HG02943 (cell line): ENCODE measurements around the gene MSH5.

Source experiments
- ATAC-seq: cut with Tn5 transposase; IDR thresholded peaks from one replicate; pipeline ENCODE4 v1.9.1; 2021; ENCODE audit warnings: mild to moderate bottlenecking, low read depth, moderate library complexity; ENCODE audit not compliant: unreplicated experiment

The MSH5 gene

GRCh38 chr6:31711233-31711632 lies 28.6 kb upstream of the MSH5 start:
- no peak for ATAC-seq

- no peak for ATAC-seq
Measured at GRCh38 chr6:31712296-31712695, 27.5 kb upstream of the MSH5 start.

- ATAC-seq, result no peak
Measured at GRCh38 chr6:31713465-31713864, 26.3 kb upstream of the MSH5 start.

GRCh38 chr6:31713991-31714684 lies 25.7 kb upstream of the MSH5 start:
- ATAC-seq, result no peak

GRCh38 chr6:31715022-31715958 lies 24.5 kb upstream of the MSH5 start, which contains the start of gene LY6G6D:
Gene LY6G6D (plus strand): TSS chr6:31715348. CDS start chr6:31715356, 8 bp downstream.
- ATAC-seq, result no peak

GRCh38 chr6:31717499-31718222 lies 22.1 kb upstream of the MSH5 start:
- no peak for ATAC-seq

GRCh38 chr6:31718265-31718664 lies 21.5 kb upstream of the MSH5 start:
- no peak for ATAC-seq

GRCh38 chr6:31719001-31719400 lies 20.8 kb upstream of the MSH5 start:
- no peak for ATAC-seq

GRCh38 chr6:31720196-31720770 lies 19.5 kb upstream of the MSH5 start:
- no peak for ATAC-seq

- no peak for ATAC-seq
Measured at GRCh38 chr6:31721351-31722020, 18.3 kb upstream of the MSH5 start, which contains the start of gene LY6G6C. Gene LY6G6C (minus strand): TSS chr6:31721746. CDS start chr6:31721679, 67 bp downstream.

GRCh38 chr6:31722173-31722572 lies 17.6 kb upstream of the MSH5 start:
- ATAC-seq, result no peak

- ATAC-seq, result no peak
Measured at GRCh38 chr6:31723245-31723979, 16.4 kb upstream of the MSH5 start, which contains the start of gene MPIG6B. Gene MPIG6B (plus strand): TSS chr6:31723373. CDS start chr6:31723384, 11 bp downstream.

GRCh38 chr6:31723980-31724691 lies 15.7 kb upstream of the MSH5 start:
- ATAC-seq, result no peak

- no peak for ATAC-seq
Measured at GRCh38 chr6:31725502-31726350, 14.1 kb upstream of the MSH5 start.

GRCh38 chr6:31727034-31727716 lies 12.6 kb upstream of the MSH5 start:
- ATAC-seq, result no peak

- no peak for ATAC-seq
Measured at GRCh38 chr6:31727717-31728671, 11.8 kb upstream of the MSH5 start.
